G401.6 (cell line): ENCODE data around the gene KCNH5.

ENCODE experiments used
- FAIRE-seq: peaks from 2 replicates; lab custom pipeline; 2012; peaks lifted over from hg19 to GRCh38; lab: Jason Lieb, UNC

The KCNH5 gene

GRCh38 chr14:62743560-62743959, 301.7 kb downstream of the KCNH5 start:
- FAIRE-seq: no peak

GRCh38 chr14:62743118-62743517, 302.1 kb downstream of the KCNH5 start:
- no peak for FAIRE-seq

GRCh38 chr14:62739647-62740046, 305.6 kb downstream of the KCNH5 start:
- FAIRE-seq: no peak

- no peak for FAIRE-seq
Measured at GRCh38 chr14:62736048-62737043, 308.9 kb downstream of the KCNH5 start.

- no peak for FAIRE-seq
Measured at GRCh38 chr14:62734831-62735230, 310.4 kb downstream of the KCNH5 start.

GRCh38 chr14:62722406-62722805, 322.9 kb downstream of the KCNH5 start:
- FAIRE-seq: no peak

- FAIRE-seq: no peak
Measured at GRCh38 chr14:62718629-62719028, 326.6 kb downstream of the KCNH5 start.

- no peak for FAIRE-seq
Measured at GRCh38 chr14:62711351-62712023, 333.8 kb downstream of the KCNH5 start.

- FAIRE-seq: no peak
Measured at GRCh38 chr14:62710811-62711210, 334.4 kb downstream of the KCNH5 start.

- FAIRE-seq: no peak
Measured at GRCh38 chr14:62709773-62710172, 335.5 kb downstream of the KCNH5 start.

- no peak for FAIRE-seq
Measured at GRCh38 chr14:62706217-62706616, 339.0 kb downstream of the KCNH5 start.

- no peak for FAIRE-seq
Measured at GRCh38 chr14:62697461-62697860, 347.8 kb downstream of the KCNH5 start.

- FAIRE-seq: no peak
Measured at GRCh38 chr14:62696929-62697328, 348.3 kb downstream of the KCNH5 start.

GRCh38 chr14:62696331-62696924, 348.8 kb downstream of the KCNH5 start:
- no peak for FAIRE-seq

- FAIRE-seq: no peak
Measured at GRCh38 chr14:62694075-62694474, 351.2 kb downstream of the KCNH5 start.

- no peak for FAIRE-seq
Measured at GRCh38 chr14:62692490-62693106, 352.7 kb downstream of the KCNH5 start.

- FAIRE-seq: no peak
Measured at GRCh38 chr14:62691647-62692489, 353.4 kb downstream of the KCNH5 start.

GRCh38 chr14:62689733-62690132, 355.5 kb downstream of the KCNH5 start:
- FAIRE-seq: no peak

GRCh38 chr14:62687818-62688217, 357.4 kb downstream of the KCNH5 start:
- FAIRE-seq: no peak

GRCh38 chr14:62684376-62684775, 360.9 kb downstream of the KCNH5 start:
- FAIRE-seq: no peak

- no peak for FAIRE-seq
Measured at GRCh38 chr14:62682208-62682607, 363.1 kb downstream of the KCNH5 start.
